GM12878 (cell line): ENCODE data around the gene BAHD1.

ENCODE experiments used
- CBX5 ChIP-seq: sonication (generic); IDR thresholded peaks from 2 replicates; pipeline ENCODE4 v1.6.1; 2016; ENCODE audit warnings: low read depth, moderate library complexity, mild to moderate bottlenecking, inconsistent platforms
- EP300 ChIP-seq, 2 experiments: fragments of 150-350 bp in 1 of 2; IDR thresholded peaks; 2 replicates each; pipeline ENCODE4 v1.6.1; 2011 to 2012; ENCODE audit warnings: low read depth in 2 of 2, low read length in 2 of 2, borderline replicate concordance in 1 of 2, improper control_type of control experiment in 1 of 2, inconsistent platforms in 1 of 2; ENCODE audit not compliant: control insufficient read depth in 1 of 2
- POLR2AphosphoS2 ChIP-seq: IDR thresholded peaks from 2 replicates; pipeline ENCODE4 v1.6.1; 2011; ENCODE audit warnings: low read depth, mild to moderate bottlenecking, low read length, improper control_type of control experiment, moderate library complexity
- RFX5 ChIP-seq: IDR thresholded peaks from 2 replicates; pipeline ENCODE4 v1.6.1; 2011; ENCODE audit warnings: low read depth, low read length, improper control_type of control experiment
- TAF1 ChIP-seq: IDR thresholded peaks from 2 replicates; pipeline ENCODE4 v1.6.1; 2011; ENCODE audit warnings: mild to moderate bottlenecking, low read depth, low read length, borderline replicate concordance
- ZBTB11 ChIP-seq: fragments of 450-650 bp; formaldehyde crosslinking; IDR thresholded peaks from 2 replicates; pipeline ENCODE4 v1.5.0; 2022; ENCODE audit warnings: mild to moderate bottlenecking, missing genetic modification characterization
- TF ChIP-seq, protein P1 (sequence below), 3 experiments: IDR thresholded peaks in 2 of 3; conservative IDR thresholded peaks in 1 of 3; 2 replicates each; pipeline ENCODE4 v1.5.1; 2011; ENCODE audit warnings: low read depth in 3 of 3, low read length in 3 of 3, mild to moderate bottlenecking in 3 of 3, control low read depth in 2 of 3, moderate library complexity in 2 of 3, inconsistent platforms in 1 of 3, mixed read lengths in 1 of 3; ENCODE audit not compliant: control insufficient read depth in 2 of 3, insufficient read depth in 1 of 3; ENCODE audit errors: extremely low read depth in 1 of 3

- TF ChIP-seq, protein P1, sequence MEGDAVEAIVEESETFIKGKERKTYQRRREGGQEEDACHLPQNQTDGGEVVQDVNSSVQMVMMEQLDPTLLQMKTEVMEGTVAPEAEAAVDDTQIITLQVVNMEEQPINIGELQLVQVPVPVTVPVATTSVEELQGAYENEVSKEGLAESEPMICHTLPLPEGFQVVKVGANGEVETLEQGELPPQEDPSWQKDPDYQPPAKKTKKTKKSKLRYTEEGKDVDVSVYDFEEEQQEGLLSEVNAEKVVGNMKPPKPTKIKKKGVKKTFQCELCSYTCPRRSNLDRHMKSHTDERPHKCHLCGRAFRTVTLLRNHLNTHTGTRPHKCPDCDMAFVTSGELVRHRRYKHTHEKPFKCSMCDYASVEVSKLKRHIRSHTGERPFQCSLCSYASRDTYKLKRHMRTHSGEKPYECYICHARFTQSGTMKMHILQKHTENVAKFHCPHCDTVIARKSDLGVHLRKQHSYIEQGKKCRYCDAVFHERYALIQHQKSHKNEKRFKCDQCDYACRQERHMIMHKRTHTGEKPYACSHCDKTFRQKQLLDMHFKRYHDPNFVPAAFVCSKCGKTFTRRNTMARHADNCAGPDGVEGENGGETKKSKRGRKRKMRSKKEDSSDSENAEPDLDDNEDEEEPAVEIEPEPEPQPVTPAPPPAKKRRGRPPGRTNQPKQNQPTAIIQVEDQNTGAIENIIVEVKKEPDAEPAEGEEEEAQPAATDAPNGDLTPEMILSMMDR (IDR thresholded peaks at IDR 0.05 in 2 of 3, conservative IDR thresholded peaks at IDR 0.05 in 1 of 3; ENCODE audit: control insufficient read depth in 2 of 3, extremely low read depth in 1 of 3, insufficient read depth in 1 of 3, low read depth in 3 of 3, low read length in 3 of 3), result no peak
- TF ChIP-seq TAF1 (no peak), CBX5 (no peak), ZBTB11 (CRISPR knock-in tag) (no peak), RFX5 (no peak), EP300 (IDR thresholded peaks at IDR 0.05; ENCODE audit: borderline replicate concordance in 1 of 2, control insufficient read depth in 1 of 2, low read depth in 2 of 2, low read length in 2 of 2) (no peak), POLR2AphosphoS2 (no peak)
These were observed 37.0 kb downstream of the BAHD1 start for GRCh38 chr15:40477642-40478327.
